ENCODE measurements around the gene DDX56.
A peak's percentile ranks its signal among the peaks of the same experiment; 100 is the strongest.

DDX56 gene

GRCh38 chr7:44537442-44537841 lies 36.3 kb downstream of the DDX56 start:
- DNase-seq (ENCODE audit: insufficient read length, low spot score) (no peak), FAIRE-seq (no peak)

- no peak for FAIRE-seq
- no peak for DNase-seq (ENCODE audit: insufficient read length, low spot score)
Measured at GRCh38 chr7:44536090-44536489, 37.6 kb downstream of the DDX56 start.

DNA sequence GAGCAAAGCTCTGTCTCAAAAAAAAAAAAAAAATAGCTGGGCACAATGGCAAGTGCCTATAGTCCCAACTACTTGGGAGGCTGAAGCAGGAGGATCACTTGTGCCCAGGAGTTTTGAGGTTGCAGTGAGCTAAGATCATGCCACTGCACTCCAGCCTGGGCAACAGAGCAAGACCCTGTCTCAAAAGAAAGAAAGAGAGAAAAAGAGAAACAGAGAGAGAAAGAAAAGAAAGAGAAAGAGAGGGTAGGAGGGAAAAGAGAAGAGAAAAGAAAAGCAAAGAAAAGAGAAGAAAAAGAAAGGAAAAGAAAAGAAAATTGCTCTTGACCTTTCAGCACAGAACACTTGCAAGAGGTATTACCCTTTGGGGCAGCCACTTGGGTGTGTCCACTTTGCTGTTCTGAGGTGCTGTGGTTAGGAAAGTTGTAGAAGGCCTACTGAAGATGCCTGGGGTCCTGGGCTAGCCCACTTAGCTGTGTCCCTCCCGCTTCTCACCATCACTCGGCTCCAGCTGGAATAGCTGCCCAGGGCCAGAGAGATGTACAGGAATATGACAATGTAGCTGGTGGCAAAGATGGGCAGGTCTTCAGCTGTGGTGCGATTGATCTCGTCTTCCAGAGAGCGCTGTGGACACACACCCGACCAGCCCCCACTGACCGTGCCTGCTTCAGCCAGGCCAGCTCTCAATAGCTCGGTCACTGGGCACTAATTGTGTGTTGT lies 38.2 kb downstream of the DDX56 start:
- no peak for FAIRE-seq
- no peak for DNase-seq (ENCODE audit: insufficient read length, low spot score)

GRCh38 chr7:44534501-44534900 lies 39.2 kb downstream of the DDX56 start:
- FAIRE-seq (peak; percentile 80), DNase-seq (ENCODE audit: insufficient read length, low spot score) (peak; percentile 87)

GRCh38 chr7:44534087-44534486 lies 39.6 kb downstream of the DDX56 start:
- FAIRE-seq (no peak), DNase-seq (ENCODE audit: insufficient read length, low spot score) (no peak)

GRCh38 chr7:44533301-44534055 lies 40.2 kb downstream of the DDX56 start:
- no peak for DNase-seq (ENCODE audit: insufficient read length, low spot score)
- FAIRE-seq: no peak

- FAIRE-seq: no peak
- DNase-seq (ENCODE audit: insufficient read length, low spot score): no peak
Measured at GRCh38 chr7:44531421-44532380, 42.0 kb downstream of the DDX56 start.

- FAIRE-seq: no peak
- no peak for DNase-seq (ENCODE audit: insufficient read length, low spot score)
Measured at GRCh38 chr7:44530990-44531389, 42.7 kb downstream of the DDX56 start.

DNA sequence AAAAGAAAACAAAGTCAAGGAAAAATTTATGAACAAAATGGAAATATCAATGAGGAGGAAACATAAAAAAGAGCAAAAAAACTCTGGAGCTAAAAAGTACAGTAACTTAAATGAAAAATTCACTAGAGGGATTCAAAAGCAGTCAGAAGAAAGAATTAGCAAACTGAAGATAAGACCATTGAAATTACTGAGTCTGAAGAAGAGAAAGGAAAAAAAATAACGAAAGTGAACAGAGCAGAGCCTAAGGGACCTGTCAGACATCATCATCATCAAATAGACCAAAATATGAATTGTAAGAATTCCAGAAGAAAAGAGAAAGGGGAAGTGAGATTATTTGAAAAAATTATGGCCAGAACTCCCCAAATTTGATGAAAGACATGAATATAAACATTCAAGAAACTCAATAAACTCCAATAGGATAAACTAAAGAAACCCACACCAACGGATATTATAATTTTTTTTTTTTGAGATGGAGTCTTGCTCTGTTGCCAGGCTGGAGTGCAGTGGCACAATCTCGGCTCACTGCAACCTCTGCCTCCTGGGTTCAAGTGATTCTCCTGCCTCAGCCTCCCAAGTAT lies 48.8 kb downstream of the DDX56 start:
- no peak for FAIRE-seq
- DNase-seq (ENCODE audit: insufficient read length, low spot score): no peak

GRCh38 chr7:44522315-44522714 lies 51.4 kb downstream of the DDX56 start:
- DNase-seq (ENCODE audit: insufficient read length, low spot score): no peak
- FAIRE-seq: no peak

DNA sequence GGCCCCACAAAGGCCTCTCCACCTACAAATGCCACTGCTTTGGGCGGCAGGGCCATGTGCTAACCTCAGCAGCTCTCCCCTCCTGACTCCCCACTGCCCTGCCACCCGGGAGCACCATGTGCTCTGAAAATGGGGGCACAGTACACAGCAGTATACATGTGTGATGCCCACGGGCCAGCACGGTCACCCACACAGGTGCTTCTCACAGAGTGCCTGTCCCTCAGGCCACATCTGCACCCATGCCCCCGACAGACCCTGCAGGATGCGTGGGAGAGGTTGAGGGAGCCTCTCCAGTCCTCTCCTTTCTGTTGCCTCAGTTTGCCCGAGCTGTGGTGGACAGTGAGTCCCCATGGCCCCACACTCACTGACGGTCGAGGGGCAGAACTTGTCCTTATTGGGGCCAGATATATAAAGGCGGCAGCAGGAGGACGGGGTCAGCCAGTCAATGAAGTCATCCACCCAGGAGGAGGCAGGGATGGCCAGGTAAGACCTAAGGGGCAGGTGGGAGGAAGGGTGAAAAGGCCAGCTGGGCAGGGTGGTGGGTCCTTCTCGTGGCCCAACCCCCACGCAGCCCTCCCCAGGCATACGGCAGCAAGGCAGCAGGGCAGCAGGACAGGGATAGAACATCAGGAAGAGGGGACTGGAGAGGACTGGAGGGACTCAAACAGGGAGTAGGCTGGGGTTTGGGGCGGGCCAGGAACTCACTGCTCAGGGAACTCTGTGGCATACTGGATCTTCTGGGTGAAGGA lies 52.2 kb downstream of the DDX56 start:
- DNase-seq (ENCODE audit: insufficient read length, low spot score) (no peak), FAIRE-seq (no peak)

DNA sequence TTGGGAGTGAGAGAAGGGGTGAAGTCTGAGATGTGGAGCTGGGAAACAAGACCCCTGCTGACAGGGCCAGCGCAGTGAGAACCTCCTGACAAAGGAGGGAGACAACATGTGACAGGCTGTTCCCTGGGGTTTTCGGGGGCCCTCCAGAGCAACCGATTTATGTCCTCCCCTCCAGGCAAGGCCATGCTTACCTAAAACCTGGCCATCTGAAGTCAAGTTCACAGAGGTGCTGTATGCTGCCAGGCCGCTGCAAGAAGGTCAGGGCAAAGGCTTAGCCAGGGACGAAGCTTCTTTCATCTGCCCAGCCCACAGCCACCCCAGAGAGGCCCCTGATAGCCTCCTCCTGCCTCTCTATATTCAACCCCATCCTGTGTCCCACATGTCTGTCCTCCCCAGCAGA lies 53.1 kb downstream of the DDX56 start:
- FAIRE-seq: no peak
- no peak for DNase-seq (ENCODE audit: insufficient read length, low spot score)

DNA sequence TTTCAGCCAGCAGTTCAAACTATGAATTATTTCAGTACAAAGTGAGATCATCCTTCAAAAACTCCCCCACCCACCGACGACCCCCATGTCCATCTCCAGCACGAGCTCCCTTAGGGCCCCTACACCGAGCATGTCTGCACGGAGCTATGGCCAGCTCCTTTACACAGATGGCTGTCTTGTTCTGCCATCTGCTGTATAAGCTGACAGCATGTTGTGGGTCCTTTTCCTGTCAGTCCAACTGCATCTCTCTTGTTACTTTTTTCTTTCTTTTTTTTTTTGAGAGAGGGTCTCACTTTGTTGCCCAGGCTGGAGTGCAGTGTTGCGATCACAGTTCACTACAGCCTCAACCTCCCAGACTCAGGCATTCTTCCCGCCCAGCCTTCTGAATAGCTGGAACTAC lies 54.2 kb downstream of the DDX56 start:
- FAIRE-seq (no peak), DNase-seq (ENCODE audit: insufficient read length, low spot score) (no peak)

DNA sequence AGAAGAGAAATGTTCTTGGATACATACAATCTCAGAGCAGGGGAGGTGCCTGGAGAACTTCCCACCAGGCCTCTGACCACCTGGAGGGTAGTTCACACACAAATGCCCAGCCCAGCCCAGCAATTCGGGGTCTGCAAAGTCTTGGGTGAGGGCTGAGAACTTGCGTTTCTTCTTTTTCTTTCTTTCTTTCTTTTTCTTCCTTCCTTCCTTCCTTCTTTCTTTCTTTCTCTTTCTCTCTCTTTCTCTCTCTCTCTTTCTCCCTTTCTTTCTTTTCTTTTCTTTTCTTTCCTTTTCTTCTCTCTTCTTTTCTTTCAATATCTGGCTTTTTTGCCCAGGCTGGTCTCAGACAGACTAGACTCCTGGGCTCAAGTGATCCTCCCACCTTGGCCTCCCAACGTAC lies 54.9 kb downstream of the DDX56 start:
- FAIRE-seq (no peak), DNase-seq (ENCODE audit: insufficient read length, low spot score) (no peak)

DNA sequence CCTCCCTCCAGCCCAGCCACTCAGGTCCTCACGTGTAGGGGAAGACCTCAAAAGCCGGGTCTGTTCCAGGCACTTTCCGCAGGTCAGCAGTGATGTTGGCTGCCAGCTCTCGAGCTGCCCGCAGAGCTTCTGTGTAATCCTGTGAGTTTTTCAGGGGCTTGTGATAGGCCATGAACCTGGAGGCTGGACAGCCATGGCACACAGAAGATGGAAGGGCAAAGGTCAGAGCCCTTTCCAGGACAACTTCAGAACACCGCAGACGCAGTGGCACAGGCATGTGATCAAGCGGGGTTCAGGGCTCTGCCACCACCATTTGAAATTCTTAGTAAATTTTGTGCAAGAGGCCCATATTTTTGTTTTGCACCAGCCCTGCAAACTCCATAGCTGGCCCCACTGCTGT lies 56.5 kb downstream of the DDX56 start:
- FAIRE-seq (no peak), DNase-seq (ENCODE audit: insufficient read length, low spot score) (no peak)

All from GM19239 (cell line).